Upper lobe of left lung (tissue), 4 donors: ENCODE measurements around the gene RHBDL1.

Source experiments
- CTCF ChIP-seq, 6 experiments: fragments of 450-650 bp in 4 of 6; fragments of 200-600 bp in 2 of 6; sonication (generic) in 2 of 6; IDR thresholded peaks; one replicate each; pipeline ENCODE4 v1.5.1; 2016 to 2019; ENCODE audit warnings: antibody characterized with exemption in 6 of 6
- EP300 ChIP-seq, 4 donors: sonication (generic); formaldehyde crosslinking; IDR thresholded peaks; one replicate each; pipeline ENCODE4 v1.5.1; 2017; ENCODE audit warnings: antibody characterized with exemption in 4 of 4, control low read depth in 2 of 4
- POLR2A ChIP-seq, 4 donors: fragments of 450-650 bp; IDR thresholded peaks; one replicate each; pipeline ENCODE4 v1.5.1; 2016 to 2017; ENCODE audit warnings: antibody characterized with exemption in 4 of 4, mild to moderate bottlenecking in 2 of 4

- no peak for TF ChIP-seq CTCF (IDR thresholded peaks at IDR 0.05)
- no peak for TF ChIP-seq EP300 (IDR thresholded peaks at IDR 0.05)
- TF ChIP-seq POLR2A (IDR thresholded peaks at IDR 0.05), result no peak
Measured at GRCh38 chr16:628321-629061, 47.0 kb upstream of the RHBDL1 start.
